D721Med (cell line): ENCODE results near the gene SOX3.

Experiments
- DNase-seq: peaks from one replicate; pipeline ENCODE4 v3.0.0; 2011; ENCODE audit warnings: low spot score; ENCODE audit not compliant: insufficient read length
- FAIRE-seq: peaks from 2 replicates; lab custom pipeline; 2011; peaks lifted over from hg19 to GRCh38; lab: Jason Lieb, UNC
- CTCF ChIP-seq: IDR thresholded peaks from 2 replicates; pipeline ENCODE4 v1.5.1; 2012; ENCODE audit warnings: mild to moderate bottlenecking, control low read depth; ENCODE audit not compliant: insufficient read depth; ENCODE audit errors: missing control alignments

The SOX3 gene

GRCh38 chrX:140504371-140505324, at the start of gene SOX3:
Gene SOX3 (minus strand): TSS chrX:140505069. CDS start chrX:140505060, 9 bp downstream.
- TF ChIP-seq CTCF, result no peak
- no peak for DNase-seq
- no peak for FAIRE-seq

- FAIRE-seq, result no peak
- TF ChIP-seq CTCF, result no peak
- no peak for DNase-seq
Observed at GRCh38 chrX:140548985-140549384, 44.1 kb upstream of the SOX3 start.

- DNase-seq, result no peak
- no peak for FAIRE-seq
- TF ChIP-seq CTCF, result no peak
Observed at GRCh38 chrX:140526171-140526570, 21.3 kb upstream of the SOX3 start.

GRCh38 chrX:140525448-140525847, 20.6 kb upstream of the SOX3 start:
- FAIRE-seq, result no peak
- no peak for TF ChIP-seq CTCF
- no peak for DNase-seq

GRCh38 chrX:140524556-140524955, 19.7 kb upstream of the SOX3 start:
- no peak for DNase-seq
- no peak for TF ChIP-seq CTCF
- no peak for FAIRE-seq

GRCh38 chrX:140521393-140521792, 16.5 kb upstream of the SOX3 start:
- DNase-seq, result no peak
- FAIRE-seq, result no peak

More at GRCh38 chrX:140521393-140521792, 16.5 kb upstream of the SOX3 start:
- no peak for TF ChIP-seq CTCF
